HepG2 (cell line): Measurements from ENCODE around the gene NCBP2. TPM values are rescaled to one million over a fixed set of nuclear protein-coding genes. Genes with fewer than 3 reads are reported as not detected.

ENCODE experiments used
- CAMTA2 ChIP-seq: sonication (generic); formaldehyde crosslinking; IDR thresholded peaks from 2 replicates; pipeline ENCODE4 v1.4.0; 2020; ENCODE audit warnings: mild to moderate bottlenecking, missing genetic modification reagents, borderline replicate concordance
- ISL2 ChIP-seq: sonication (generic); formaldehyde crosslinking; IDR thresholded peaks from 2 replicates; pipeline ENCODE4 v1.5.0; 2020; ENCODE audit warnings: missing genetic modification reagents
- PREB ChIP-seq: sonication (generic); formaldehyde crosslinking; IDR thresholded peaks from 2 replicates; pipeline ENCODE4 v1.4.0; 2020; ENCODE audit warnings: missing genetic modification reagents
- RAD51 ChIP-seq: fragments of 450-650 bp; IDR thresholded peaks from 2 replicates; pipeline ENCODE4 v1.6.1; 2016; ENCODE audit warnings: borderline replicate concordance
- SMAD9 ChIP-seq: sonication (generic); formaldehyde crosslinking; IDR thresholded peaks from 2 replicates; pipeline ENCODE4 v1.5.1; 2020; ENCODE audit warnings: mild to moderate bottlenecking, missing genetic modification reagents
- SOX6 ChIP-seq, 2 experiments: fragments of 450-650 bp in 1 of 2; sonication (generic) in 1 of 2; formaldehyde crosslinking in 1 of 2; IDR thresholded peaks; 2 replicates each; pipeline versions ENCODE4 v1.4.0 to v1.6.1; 2017 to 2020; ENCODE audit warnings: antibody characterized with exemption in 1 of 2, mild to moderate bottlenecking in 1 of 2, missing genetic modification reagents in 1 of 2
- STAG1 ChIP-seq: sonication (generic); formaldehyde crosslinking; IDR thresholded peaks from 2 replicates; pipeline ENCODE4 v1.4.0; 2020; ENCODE audit warnings: missing genetic modification reagents
- ZFX ChIP-seq: sonication (generic); formaldehyde crosslinking; IDR thresholded peaks from 2 replicates; pipeline ENCODE4 v1.4.0; 2020; ENCODE audit warnings: mild to moderate bottlenecking, low read depth, missing genetic modification reagents, moderate library complexity
- ZNF224 ChIP-seq: sonication (generic); formaldehyde crosslinking; IDR thresholded peaks from 2 replicates; pipeline ENCODE4 v1.5.0; 2020; ENCODE audit warnings: mild to moderate bottlenecking, missing genetic modification reagents
- ZNF34 ChIP-seq: sonication (generic); formaldehyde crosslinking; IDR thresholded peaks from 2 replicates; pipeline ENCODE4 v1.4.0; 2020; ENCODE audit warnings: mild to moderate bottlenecking, missing genetic modification reagents, borderline replicate concordance
- ZNF569 ChIP-seq: sonication (generic); formaldehyde crosslinking; IDR thresholded peaks from 2 replicates; pipeline ENCODE4 v1.5.0; 2020; ENCODE audit warnings: mild to moderate bottlenecking, missing genetic modification reagents, moderate library complexity, borderline replicate concordance
- ZNF761 ChIP-seq: sonication (generic); formaldehyde crosslinking; conservative IDR thresholded peaks from 2 replicates; pipeline ENCODE4 v1.4.0; 2020; ENCODE audit warnings: mild to moderate bottlenecking, missing genetic modification reagents
- ZNF772 ChIP-seq: sonication (generic); formaldehyde crosslinking; IDR thresholded peaks from 2 replicates; pipeline ENCODE4 v1.5.0; 2020; ENCODE audit warnings: mild to moderate bottlenecking, missing genetic modification reagents
- polyA plus RNA-seq, 8 experiments: library from polyadenylated mRNA; depleted of rRNA in 3 of 8; stranded (reverse) in 7 of 8; unstranded in 1 of 8; fragments of >200 nt; fragmentation: Illumina TruSeq in 4 of 8; extraction: Trizol in 4 of 8; gene quantifications; 2 replicates each; pipeline versions ENCODE4 v1.2.1 to v1.2.3, GENCODE V29; 2011 to 2016; ENCODE audit warnings: low read depth in 4 of 8, missing spikeins in 1 of 8, mixed read lengths in 1 of 8; ENCODE audit not compliant: insufficient read depth in 1 of 8
- total RNA-seq, 5 experiments: library from RNA; depleted of rRNA; stranded (reverse); fragments of >200 nt; fragmentation: Illumina TruSeq; extraction: Trizol; gene quantifications; 2 replicates each; pipeline ENCODE4 v1.2.3, GENCODE V29; 2016; ENCODE audit warnings: low read depth in 1 of 5
- TF ChIP-seq, protein P1 (sequence below): IDR thresholded peaks from 2 replicates; pipeline ENCODE4 v1.6.1; 2016; ENCODE audit warnings: low read depth
- TF ChIP-seq, protein P2 (sequence below): sonication (generic); formaldehyde crosslinking; IDR thresholded peaks from 2 replicates; pipeline ENCODE4 v1.5.1; 2020; ENCODE audit warnings: mild to moderate bottlenecking, missing genetic modification reagents, moderate library complexity
- TF ChIP-seq, protein P3 (sequence below): sonication (generic); formaldehyde crosslinking; IDR thresholded peaks from 2 replicates; pipeline ENCODE4 v1.5.0; 2020; ENCODE audit warnings: missing genetic modification reagents
- TF ChIP-seq, protein P4 (sequence below): sonication (generic); formaldehyde crosslinking; IDR thresholded peaks from 2 replicates; pipeline ENCODE4 v1.4.0; 2020; ENCODE audit warnings: missing genetic modification reagents; ENCODE audit errors: not compliant biosample characterization
- TF ChIP-seq, protein P5 (sequence below): sonication (generic); formaldehyde crosslinking; IDR thresholded peaks from 2 replicates; pipeline ENCODE4 v1.8.0; 2023; ENCODE audit warnings: mild to moderate bottlenecking, missing genetic modification reagents

The NCBP2 gene
- total and polyA plus RNA-seq, 2 of the 13 experiments (the other 11 are each of a cell fraction or from before 2014, with no cell fraction given) = 58.7 to 95.5 TPM

GRCh38 chr3:196962108-196962929 is 20.0 kb upstream of the NCBP2 start (continued):
- TF ChIP-seq, protein P1, sequence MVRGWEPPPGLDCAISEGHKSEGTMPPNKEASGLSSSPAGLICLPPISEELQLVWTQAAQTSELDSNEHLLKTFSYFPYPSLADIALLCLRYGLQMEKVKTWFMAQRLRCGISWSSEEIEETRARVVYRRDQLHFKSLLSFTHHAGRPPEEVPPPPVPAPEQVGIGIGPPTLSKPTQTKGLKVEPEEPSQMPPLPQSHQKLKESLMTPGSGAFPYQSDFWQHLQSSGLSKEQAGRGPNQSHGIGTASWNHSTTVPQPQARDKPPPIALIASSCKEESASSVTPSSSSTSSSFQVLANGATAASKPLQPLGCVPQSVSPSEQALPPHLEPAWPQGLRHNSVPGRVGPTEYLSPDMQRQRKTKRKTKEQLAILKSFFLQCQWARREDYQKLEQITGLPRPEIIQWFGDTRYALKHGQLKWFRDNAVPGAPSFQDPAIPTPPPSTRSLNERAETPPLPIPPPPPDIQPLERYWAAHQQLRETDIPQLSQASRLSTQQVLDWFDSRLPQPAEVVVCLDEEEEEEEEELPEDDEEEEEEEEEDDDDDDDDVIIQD (CRISPR knock-in tag) = no peak
- 0 out of 2 replicates have a peak, but pooled peaks have one; percentile 14 for TF ChIP-seq ZNF761
- TF ChIP-seq ZNF569 (CRISPR knock-in tag) = no peak
- TF ChIP-seq SMAD9 (CRISPR knock-in tag) = no peak
- no peak for TF ChIP-seq ZNF224 (CRISPR knock-in tag)
- TF ChIP-seq, protein P2, sequence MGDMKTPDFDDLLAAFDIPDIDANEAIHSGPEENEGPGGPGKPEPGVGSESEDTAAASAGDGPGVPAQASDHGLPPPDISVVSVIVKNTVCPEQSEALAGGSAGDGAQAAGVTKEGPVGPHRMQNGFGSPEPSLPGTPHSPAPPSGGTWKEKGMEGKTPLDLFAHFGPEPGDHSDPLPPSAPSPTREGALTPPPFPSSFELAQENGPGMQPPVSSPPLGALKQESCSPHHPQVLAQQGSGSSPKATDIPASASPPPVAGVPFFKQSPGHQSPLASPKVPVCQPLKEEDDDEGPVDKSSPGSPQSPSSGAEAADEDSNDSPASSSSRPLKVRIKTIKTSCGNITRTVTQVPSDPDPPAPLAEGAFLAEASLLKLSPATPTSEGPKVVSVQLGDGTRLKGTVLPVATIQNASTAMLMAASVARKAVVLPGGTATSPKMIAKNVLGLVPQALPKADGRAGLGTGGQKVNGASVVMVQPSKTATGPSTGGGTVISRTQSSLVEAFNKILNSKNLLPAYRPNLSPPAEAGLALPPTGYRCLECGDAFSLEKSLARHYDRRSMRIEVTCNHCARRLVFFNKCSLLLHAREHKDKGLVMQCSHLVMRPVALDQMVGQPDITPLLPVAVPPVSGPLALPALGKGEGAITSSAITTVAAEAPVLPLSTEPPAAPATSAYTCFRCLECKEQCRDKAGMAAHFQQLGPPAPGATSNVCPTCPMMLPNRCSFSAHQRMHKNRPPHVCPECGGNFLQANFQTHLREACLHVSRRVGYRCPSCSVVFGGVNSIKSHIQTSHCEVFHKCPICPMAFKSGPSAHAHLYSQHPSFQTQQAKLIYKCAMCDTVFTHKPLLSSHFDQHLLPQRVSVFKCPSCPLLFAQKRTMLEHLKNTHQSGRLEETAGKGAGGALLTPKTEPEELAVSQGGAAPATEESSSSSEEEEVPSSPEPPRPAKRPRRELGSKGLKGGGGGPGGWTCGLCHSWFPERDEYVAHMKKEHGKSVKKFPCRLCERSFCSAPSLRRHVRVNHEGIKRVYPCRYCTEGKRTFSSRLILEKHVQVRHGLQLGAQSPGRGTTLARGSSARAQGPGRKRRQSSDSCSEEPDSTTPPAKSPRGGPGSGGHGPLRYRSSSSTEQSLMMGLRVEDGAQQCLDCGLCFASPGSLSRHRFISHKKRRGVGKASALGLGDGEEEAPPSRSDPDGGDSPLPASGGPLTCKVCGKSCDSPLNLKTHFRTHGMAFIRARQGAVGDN (CRISPR knock-in tag) = peak; percentile 51; the same call in 1 of the 2 replicates
- no peak for TF ChIP-seq CAMTA2 (CRISPR knock-in tag)
- peak; percentile 92 for TF ChIP-seq ISL2
- TF ChIP-seq PREB (CRISPR knock-in tag) = no peak
- no peak for TF ChIP-seq RAD51
- TF ChIP-seq ZNF772 = peak; percentile 59
- TF ChIP-seq ZNF34 (CRISPR knock-in tag) = no peak
- TF ChIP-seq, protein P3, sequence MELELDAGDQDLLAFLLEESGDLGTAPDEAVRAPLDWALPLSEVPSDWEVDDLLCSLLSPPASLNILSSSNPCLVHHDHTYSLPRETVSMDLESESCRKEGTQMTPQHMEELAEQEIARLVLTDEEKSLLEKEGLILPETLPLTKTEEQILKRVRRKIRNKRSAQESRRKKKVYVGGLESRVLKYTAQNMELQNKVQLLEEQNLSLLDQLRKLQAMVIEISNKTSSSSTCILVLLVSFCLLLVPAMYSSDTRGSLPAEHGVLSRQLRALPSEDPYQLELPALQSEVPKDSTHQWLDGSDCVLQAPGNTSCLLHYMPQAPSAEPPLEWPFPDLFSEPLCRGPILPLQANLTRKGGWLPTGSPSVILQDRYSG (CRISPR knock-in tag) = no peak
- TF ChIP-seq STAG1 (CRISPR knock-in tag) = no peak
- no peak for TF ChIP-seq SOX6 (IDR thresholded peaks at IDR 0.05)
- peak; percentile 92 for TF ChIP-seq SOX6 (CRISPR knock-in tag; IDR thresholded peaks at IDR 0.05)
- TF ChIP-seq, protein P4, sequence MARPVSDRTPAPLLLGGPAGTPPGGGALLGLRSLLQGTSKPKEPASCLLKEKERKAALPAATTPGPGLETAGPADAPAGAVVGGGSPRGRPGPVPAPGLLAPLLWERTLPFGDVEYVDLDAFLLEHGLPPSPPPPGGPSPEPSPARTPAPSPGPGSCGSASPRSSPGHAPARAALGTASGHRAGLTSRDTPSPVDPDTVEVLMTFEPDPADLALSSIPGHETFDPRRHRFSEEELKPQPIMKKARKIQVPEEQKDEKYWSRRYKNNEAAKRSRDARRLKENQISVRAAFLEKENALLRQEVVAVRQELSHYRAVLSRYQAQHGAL (CRISPR knock-in tag) = no peak
- TF ChIP-seq, protein P5, sequence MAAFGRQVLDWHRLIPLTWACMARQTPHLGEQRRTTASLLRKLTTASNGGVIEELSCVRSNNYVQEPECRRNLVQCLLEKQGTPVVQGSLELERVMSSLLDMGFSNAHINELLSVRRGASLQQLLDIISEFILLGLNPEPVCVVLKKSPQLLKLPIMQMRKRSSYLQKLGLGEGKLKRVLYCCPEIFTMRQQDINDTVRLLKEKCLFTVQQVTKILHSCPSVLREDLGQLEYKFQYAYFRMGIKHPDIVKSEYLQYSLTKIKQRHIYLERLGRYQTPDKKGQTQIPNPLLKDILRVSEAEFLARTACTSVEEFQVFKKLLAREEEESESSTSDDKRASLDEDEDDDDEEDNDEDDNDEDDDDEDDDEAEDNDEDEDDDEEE (CRISPR knock-in tag) = no peak
- TF ChIP-seq ZFX (CRISPR knock-in tag) = no peak; the same call in none of the 2 replicates
